GM11168 (cell line): Measurements from ENCODE around the gene MRPS34.

Experiments
- in situ Hi-C: fragments of 300-500 bp; cut with MboI; formaldehyde crosslinking; loops from one replicate; pipeline ENCODE4 v1.12.0; 2022; ENCODE audit warnings: low sequenced_read_pairs; ENCODE audit not compliant: unreplicated experiment

MRPS34 gene

DNA sequence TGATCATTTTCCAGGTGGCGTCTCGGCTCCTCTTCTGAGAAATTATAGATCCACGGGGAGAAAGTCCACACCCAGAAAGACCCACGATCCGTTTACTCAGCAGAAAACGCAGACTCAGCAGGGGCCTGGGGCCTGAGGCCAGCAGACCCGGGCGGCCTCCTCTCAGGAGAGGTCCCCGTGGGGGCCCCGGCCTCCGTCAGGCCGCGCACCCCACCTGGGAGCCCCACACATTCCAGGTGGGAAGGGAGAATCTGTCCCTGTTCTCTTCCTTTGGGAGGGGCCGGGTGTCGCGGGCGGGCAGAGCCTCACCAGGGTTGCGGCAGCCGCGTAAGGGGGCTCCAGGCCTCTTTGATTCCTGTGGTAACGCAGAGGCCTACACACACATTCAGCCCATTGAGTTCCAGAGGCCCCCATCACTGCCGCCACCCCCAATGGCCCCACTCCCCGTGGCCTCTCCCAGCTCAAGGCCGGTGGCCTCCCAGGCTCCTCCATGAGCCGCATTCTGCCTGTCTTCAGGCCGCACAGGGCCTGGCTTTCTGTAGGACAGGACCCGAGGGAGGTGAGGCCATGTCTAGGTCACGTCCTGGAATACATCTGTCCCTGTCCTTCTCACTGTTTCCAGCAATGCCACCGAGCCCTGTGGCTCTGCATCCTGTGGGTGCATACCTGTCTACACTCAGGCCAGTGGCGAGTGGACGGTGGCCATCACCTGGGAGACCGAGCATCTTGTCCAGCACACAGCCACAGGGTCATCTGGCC is 22.2 kb upstream of the MRPS34 start:
- in situ Hi-C loops = no loop called here

DNA sequence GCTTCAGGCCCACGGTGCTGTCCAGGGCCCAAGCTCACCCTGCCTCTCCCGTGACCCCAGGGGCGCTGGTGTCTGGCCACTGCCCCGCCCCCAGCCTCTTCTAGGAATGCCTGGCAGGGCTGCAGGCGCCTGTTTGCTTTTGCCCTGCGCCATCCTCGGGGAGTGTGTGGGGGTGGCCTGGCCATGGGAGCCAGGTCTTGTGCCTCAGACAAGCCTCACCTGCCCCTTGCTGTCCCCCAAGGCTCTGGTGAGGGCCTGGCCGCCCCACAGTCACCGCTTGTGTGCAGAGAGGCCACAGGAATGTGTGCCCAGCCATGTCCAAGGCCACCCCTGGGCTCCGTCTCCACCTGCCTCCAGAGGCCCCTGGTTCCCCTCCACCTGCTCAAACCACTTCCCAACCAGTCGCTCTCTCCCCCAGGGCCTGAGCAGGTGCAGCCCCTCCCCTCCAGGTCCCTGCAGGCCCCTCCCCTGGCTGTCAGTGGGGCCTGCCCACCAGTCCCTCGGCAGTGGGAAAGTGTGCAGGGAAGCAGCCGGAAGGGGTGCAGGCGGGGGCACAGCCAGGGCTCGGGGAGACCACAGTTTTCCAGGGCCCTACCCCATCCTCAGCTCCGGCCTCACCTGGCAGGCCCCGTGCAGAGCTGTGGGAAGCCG is 21.4 kb upstream of the MRPS34 start:
- in situ Hi-C loops = no loop called here

DNA sequence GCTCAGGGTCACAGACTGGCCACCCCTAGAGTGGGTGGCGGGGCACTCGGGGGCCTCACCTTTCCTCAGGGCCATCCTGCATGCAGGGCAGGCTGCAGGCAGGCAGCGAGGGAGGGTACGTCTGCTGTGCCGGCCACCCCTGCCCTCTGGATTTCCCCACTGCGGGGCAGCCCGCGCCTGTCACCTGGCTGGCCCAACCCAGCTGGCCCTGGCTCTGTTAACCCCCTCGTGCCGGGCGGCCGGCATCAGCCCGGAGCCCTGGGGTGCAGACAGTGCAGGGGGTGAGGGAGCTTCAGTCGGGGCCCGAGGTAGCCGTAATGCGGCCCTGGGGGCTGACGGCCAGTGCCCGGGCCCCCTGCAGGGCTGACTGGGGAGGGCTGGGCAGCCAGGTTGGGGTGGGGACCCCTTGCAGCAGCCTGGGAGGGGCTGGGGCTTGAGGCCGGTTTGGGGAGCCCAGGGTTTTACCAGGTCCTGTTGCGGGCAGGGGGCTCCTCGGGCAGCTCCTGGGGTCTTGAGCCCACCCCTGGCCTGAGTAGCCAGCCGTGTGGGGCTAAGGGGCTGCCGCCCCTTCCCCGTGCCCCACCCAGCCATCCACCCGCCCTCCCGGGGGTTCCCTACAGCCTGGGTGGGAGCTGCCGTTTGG is 20.8 kb upstream of the MRPS34 start, which contains the start of gene IGFALS:
IGFALS (minus strand) TSS at position 128 of the 643 bp plus-strand sequence; CDS start at position 75, 53 bp downstream.
- in situ Hi-C loops = no loop called here

DNA sequence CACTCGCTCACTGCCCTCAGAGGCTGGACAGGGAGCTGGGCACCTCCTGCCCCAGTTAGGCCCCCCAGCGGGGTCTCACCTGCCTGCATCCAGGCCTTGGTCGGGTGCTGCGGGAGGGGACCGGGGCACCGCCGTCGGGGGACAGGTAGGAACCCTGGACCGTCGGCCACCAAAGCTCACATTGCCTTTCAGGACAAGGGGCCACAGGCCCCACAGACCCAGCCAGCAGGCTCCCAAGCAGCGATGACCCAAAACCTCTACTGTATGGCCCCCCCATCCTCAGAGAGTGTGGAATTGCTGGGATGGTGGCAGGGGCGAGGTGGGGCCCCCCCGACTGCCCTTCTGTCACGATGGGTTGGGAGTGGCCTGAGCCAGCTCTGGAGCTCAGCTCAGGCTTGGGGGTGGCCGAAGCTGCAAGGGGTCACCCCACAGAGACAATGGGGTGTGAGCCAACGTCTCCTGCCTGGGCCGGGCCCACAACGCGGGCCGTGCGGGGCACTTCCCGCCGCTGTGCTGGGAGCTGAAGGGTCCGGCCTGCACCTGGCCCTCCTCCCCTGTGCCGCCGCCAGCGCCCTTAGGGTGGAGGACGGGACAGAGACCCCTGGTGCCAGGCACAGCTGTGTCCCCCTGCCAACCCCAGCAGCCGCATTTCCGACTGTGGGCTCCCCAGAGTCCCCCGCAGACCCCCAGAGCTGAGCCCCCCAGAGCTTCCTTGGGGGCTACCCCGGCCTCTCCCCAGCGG is 20.1 kb upstream of the MRPS34 start:
- in situ Hi-C loops = no loop called here

DNA sequence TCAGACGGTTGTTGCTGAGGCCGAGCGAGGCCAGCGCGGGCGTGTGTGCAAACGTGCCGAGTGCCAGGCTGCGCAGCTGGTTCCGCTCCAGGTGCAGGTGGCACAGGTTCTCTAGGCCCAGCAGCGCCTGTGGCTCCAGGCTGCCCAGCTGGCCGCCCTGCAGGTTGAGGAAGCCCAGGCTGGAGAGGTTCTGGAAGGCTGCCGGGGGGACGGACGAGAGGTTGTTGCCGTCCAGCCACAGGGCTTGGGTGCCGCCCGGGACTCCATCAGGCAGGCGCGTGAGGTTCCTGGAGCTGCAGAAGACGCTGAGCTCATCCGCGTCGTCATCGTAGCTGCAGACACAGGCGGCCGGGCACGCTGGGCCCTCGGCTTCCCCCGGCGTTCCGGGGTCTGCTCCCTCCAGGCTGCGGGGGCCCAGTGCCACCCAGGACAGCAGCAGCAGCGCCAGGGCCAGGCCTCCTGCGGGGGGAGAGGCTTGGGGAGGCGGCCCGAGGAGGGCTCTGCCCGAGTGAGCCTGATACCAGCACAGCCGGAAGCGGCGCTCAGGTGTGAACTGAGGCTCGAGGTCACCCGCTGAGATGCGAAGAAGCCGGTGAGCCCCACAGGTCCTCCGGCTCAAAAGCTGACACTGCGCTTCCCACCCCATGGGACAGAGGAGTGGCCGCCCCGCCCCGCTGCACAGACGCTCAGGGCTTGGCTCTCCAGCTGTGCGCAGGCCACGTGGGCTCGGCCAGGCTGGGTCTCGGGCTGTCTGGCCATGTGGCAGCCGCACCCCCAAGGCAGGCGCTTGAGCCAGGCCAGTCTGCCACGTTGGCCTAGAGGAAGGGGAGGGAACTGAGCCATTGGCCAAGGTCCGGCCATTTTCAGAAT is 19.2 kb upstream of the MRPS34 start:
- in situ Hi-C loops = no loop called here

DNA sequence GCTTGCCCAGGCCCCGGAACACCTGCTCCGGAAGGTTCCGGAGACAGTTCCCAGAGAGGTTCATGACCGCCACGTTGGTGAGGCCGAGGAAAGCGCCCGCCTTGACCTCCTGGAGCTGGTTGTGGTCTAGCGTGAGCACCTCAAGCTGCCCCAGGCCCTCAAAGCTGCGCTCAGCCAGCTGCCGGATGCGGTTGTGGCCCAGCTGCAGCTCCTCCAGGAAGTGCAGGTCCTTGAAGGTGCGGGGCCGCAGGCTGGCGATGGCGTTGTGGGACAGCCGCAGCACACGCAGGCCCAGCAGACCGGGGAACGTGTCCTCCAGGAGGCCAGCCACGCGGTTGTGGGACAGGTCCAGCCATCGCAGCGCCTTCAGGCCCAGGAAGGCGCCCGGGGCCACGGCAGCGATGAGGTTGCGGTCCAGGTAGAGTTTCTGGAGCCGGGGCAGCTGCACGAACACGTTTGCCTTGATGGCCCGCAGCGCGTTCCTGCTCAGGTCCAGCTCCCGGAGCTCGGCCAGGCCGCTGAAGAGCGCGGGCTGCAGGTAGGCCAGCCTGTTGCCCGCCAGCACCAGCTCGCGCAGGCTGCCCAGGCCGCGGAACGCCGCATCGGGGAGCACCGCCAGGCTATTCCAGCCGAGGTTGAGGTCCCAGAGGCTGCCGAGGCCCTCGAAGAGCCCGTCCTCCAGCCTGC is 18.5 kb upstream of the MRPS34 start:
- in situ Hi-C loops = no loop called here

DNA sequence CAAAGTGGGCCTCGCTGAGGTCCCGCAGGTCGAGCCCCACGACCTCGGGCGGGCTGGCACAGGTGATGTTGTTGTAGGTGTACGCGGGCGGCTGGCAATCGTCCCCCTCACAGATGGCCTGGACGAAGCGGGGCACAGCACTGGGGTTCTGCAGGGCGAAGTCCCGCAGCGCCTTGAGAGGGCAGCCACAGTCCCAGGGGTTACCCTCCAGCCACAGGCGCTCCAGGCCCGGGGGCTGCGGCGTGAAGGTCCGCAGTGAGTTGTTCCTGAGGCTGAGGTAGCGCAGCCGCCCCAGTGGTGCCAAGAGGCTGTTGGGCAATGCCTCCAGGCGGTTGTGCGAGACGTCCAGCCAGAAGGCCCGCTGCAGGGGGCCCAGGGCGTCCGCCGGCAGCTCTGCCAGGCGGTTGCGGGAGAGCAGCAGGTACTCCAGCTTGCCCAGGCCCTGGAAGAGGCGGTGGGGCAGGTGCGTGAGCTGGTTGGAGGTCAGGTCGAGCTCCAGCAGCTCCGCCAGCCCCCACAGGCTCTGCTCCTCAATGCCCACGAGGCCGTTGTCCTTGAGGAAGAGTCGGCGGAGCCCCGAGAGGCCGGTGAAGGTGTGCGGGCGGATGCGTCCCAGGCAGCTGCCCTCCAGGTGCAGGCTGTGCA is 17.8 kb upstream of the MRPS34 start:
- in situ Hi-C loops = no loop called here

DNA sequence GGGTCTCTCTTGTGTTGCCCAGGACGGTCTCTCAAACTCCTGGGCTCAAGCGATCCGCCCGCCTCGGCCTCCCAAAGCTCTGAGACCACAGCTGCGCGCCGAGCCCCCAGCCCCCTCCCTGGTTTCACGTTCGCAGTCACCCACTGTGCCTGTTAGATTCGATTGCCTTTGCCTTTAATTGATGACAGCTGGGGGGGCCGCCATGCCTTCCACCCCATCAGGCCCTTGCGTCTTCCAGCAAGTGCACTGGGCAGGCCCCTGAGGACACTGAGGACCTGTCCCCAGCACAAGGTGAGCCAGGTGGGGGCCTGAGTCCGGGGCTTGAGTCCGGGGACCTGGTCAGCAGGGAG is 17.3 kb upstream of the MRPS34 start:
- in situ Hi-C loops = no loop called here

DNA sequence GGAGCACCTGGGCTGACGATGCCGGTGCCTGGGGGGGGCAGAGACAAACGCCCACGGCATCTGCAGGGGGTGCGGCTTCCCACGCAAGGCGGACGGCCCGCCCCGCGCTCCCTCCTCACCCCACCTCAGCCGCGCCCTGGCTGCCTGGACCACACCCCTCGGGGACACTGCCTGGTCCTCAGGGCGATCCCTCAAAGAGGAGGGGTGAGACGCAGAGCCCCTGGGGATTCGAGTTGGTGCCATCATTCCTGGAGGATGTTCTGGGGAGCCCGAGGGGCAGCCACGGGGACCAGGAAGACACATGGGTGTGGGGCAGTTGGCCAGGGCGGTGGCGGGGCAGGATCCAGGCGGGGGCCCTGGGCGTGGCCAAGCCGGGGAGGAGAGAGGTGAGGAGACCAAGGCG is 16.7 kb upstream of the MRPS34 start:
- in situ Hi-C loops = no loop called here

DNA sequence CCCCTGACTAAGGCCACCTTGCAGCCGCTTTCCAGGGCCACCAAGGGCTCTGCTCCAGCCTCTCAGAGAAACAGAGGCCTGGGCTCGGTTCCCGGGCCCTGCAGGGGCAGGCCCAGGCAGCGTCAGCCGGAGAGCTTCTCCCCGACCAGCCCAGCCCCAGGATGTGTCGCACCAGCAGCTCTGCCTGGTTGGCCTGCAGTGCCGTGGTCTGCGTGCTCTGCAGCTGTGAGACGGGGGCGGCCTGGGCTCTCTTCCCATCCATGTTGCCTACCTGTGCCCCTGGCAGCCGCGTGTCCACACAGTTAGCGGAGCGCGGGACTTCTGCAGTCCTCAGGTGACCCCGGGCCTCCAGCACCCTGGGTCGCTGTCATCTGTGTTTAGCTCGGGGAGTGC is 15.8 kb upstream of the MRPS34 start:
- in situ Hi-C loops = no loop called here

DNA sequence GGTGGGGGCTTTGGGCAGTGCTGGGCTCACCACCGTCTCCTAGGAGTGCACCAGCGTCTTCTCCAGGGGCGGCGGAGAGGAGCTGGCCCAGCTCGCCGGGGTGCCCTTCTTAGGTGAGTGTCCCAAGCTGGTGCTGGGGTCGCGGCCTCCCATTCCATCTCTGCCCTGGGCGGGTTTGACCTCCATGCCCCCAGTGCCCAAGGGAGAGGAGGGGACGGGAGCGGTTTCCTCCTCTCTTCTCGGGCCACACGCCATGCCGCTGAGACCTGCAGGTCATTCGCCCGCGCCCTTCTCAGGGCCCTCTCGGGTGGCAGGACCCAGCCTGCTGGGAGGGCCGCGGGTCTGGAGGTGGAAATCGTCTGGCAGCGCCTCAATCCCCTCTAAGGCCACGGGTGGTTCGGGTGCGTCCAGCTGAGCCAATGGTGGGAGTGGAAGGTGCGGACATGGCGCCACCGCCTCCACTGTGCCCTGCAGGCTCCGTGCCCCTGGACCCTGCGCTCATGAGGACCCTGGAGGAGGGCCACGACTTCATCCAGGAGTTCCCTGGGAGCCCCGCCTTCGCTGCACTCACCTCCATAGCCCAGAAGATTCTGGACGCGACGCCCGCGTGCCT is 15.3 kb upstream of the MRPS34 start:
- in situ Hi-C loops = no loop called here

DNA sequence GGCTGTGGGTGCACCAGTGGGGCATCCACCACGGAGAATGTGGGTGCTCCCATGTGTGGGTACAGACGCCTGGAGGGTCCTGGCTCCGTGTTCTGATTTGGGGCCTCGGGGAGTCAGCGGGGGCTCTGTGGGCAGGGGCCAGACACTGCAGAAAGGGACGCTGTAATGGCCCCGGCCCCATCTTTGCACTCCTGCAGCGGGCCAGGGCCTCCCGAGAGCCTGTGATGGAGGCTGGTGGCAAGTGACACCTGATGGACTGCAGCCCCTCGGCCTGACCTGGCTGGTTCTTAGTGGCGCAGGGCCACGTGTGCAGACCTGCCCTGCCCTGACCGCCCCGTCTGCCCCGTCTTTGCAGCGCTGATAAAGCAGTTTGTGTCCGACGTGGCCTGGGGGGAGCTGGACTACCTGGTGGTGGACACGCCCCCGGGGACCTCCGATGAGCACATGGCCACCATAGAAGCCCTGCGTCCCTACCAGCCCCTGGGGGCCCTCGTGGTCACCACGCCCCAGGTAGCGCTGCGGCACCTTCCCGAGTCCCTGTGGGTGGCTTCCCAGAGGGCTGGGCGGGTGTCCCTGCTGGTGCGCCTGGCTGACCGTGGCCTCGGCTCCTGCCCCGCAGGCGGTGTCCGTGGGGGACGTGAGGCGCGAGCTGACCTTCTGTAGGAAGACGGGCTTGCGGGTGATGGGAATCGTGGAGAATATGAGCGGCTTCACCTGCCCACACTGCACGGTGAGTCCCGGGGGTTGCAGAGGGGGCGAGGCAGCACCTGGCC is 14.6 kb upstream of the MRPS34 start:
- in situ Hi-C loops = no loop called here

DNA sequence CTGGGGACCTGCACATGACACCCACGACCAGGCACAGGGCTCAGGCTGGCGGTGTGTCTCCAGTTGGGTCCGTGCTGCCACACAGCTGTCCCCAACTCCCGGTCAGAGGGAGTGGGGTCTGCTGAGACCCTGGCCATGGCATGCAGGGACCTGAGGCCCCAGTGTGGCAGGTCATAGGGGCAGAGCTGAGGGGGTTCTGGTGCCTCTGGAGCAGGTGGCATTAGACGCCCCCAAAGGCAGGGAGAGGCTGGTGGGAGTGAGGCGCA is 14.1 kb upstream of the MRPS34 start:
- in situ Hi-C loops = no loop called here

DNA sequence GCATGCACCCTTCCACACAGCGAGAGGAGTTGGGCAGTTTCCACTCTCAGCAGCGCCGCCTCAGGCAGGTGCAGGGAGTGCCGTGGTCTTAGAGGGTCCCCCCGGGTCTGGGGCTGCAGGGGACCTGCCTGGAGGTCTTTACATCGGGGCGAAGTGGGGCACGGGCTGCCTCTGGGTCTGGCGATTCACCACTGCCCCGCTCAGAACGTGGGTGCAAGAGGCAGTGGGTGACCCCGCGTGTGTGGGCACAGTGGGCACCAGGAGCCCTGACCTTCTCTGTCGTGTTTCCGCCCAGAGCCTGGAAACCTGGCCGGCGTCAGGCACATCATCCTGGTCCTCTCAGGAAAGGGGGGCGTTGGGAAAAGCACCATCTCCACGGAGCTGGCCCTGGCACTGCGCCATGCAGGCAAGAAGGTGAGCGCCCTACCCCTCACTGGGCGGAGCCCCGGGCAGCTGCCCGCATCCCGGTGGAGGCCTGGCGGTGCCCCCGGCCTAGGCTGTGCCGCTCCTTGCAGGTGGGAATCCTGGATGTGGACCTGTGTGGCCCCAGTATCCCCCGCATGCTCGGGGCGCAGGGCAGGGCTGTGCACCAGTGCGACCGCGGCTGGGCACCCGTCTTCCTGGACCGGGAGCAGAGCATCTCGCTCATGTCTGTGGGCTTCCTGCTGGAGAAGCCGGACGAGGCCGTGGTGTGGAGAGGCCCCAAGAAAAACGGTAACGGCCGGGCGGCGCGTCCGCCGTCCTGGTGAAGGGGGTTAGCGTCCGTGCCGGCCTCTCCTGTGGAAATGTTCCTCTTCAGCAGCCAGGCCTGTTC is 13.5 kb upstream of the MRPS34 start:
- in situ Hi-C loops = no loop called here

DNA sequence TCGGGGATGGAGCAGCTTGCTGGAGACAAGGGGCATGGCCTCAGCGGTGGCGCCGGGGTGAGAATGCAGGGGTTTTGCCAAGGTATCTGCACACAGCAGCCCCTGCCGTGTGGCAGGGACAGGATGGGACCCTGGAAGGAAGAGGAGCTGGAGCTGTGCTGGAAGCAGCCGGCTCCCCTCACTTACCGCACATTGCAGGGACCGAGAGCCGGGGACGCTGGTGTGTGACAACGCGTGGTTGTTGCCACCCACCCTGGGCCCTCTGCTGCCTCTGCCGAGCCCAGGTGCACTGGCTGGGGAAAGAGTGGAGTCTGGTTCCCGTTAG is 12.9 kb upstream of the MRPS34 start:
- in situ Hi-C loops = no loop called here

DNA sequence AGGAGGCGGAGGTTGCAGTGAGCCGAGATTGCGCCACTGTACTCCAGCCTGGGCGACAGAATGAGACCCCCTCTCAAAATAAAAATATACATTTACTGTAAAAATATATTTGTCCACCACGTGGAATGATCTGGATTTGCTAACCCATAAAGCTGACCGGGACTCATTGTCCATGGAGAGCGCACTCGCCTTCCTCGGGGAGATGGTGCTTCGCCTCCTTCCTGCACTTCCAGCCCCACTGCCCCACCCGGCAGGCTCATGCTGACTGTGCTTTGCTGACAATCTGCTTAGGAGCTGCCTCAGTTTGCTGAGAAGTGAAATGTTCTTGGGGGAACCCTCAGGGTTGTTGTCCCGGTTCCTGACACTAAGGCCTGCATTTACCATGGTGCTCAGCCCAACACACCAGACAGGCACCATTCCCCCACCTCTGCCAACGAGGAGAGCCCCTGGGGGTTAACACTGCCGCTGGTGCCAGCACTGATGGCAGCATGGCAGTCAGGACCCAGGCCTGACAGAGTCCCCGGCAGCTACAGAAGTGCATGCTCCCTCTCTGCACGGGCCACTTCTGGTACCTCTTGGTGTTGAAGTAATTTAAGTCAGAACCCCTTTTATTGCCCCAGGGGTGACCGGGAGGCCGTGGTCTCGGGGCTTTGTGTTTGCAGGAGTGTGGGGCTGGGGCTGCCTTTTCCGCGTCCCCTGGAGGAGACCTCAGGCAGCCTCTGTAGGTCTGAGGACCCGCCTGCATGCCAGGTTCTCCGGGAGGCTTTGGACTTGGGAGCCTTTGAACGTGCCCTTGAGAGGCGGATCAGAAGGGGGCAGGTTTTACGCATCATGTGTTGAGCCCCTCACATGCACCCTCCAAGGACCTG is 12.3 kb upstream of the MRPS34 start:
- in situ Hi-C loops = no loop called here
